EH (cell line): ENCODE data around the gene UPB1.
"Not testable (repeated sequence)": the region's sequence is repeated elsewhere in the genome, so short reads cannot be mapped to it uniquely, and the experiment has no call there.

Experiments used
- DNase-seq: peaks from one replicate; pipeline ENCODE4 v3.0.0-alpha.2; 2015; ENCODE audit warnings: low read depth

UPB1 gene

GRCh38 chr22:24504956-24505736 is 10.0 kb downstream of the UPB1 start:
- DNase-seq: no peak

GRCh38 chr22:24506802-24507438 is 11.8 kb downstream of the UPB1 start:
- DNase-seq: peak; percentile 56

GRCh38 chr22:24507716-24508115 is 12.6 kb downstream of the UPB1 start:
- DNase-seq: no peak

GRCh38 chr22:24510637-24511625 is 15.8 kb downstream of the UPB1 start:
- DNase-seq: peak; percentile 80

- peak; percentile 30 for DNase-seq
Observed at GRCh38 chr22:24512043-24512442, 16.9 kb downstream of the UPB1 start.

GRCh38 chr22:24513378-24514240 is 18.5 kb downstream of the UPB1 start:
- DNase-seq: no peak

GRCh38 chr22:24514241-24515026 is 19.3 kb downstream of the UPB1 start:
- DNase-seq: no peak

- no peak for DNase-seq
Observed at GRCh38 chr22:24515027-24515338, 19.9 kb downstream of the UPB1 start.

GRCh38 chr22:24516301-24516737 is 21.2 kb downstream of the UPB1 start:
- DNase-seq: peak; percentile 95

- no peak for DNase-seq
Observed at GRCh38 chr22:24517446-24517845, 22.3 kb downstream of the UPB1 start.

- no peak for DNase-seq
Observed at GRCh38 chr22:24518228-24518627, 23.1 kb downstream of the UPB1 start.

- DNase-seq: no peak
Observed at GRCh38 chr22:24518771-24519485, 23.8 kb downstream of the UPB1 start.

- DNase-seq: no peak
Observed at GRCh38 chr22:24519496-24519895, 24.4 kb downstream of the UPB1 start.

- DNase-seq: peak; percentile 62
Observed at GRCh38 chr22:24521791-24522245, 26.7 kb downstream of the UPB1 start.

- peak; percentile 79 for DNase-seq
Observed at GRCh38 chr22:24523873-24524272, 28.7 kb downstream of the UPB1 start.

- peak; percentile 76 for DNase-seq
Observed at GRCh38 chr22:24525416-24526037, 30.4 kb downstream of the UPB1 start.

GRCh38 chr22:24526191-24526590 is 31.1 kb downstream of the UPB1 start:
- DNase-seq: peak; percentile 44

- DNase-seq: no peak
Observed at GRCh38 chr22:24529898-24530297, 34.8 kb downstream of the UPB1 start.

GRCh38 chr22:24530968-24531367 is 35.8 kb downstream of the UPB1 start:
- DNase-seq: not testable (repeated sequence)
